Inflammatory macrophage treated with lipopolysaccharide for 4 hours (primary cell): ENCODE data around the gene SLC4A1AP.

Experiments
- DNase-seq: peaks from one replicate; pipeline ENCODE4 v3.0.0-alpha.2; 2020

SLC4A1AP gene

GRCh38 chr2:27721884-27722485 is 58.3 kb downstream of the SLC4A1AP start:
- DNase-seq, result no peak

- DNase-seq, result peak; percentile 68
Measured at GRCh38 chr2:27723372-27724144, 59.9 kb downstream of the SLC4A1AP start.

- no peak for DNase-seq
Measured at GRCh38 chr2:27724191-27724590, 60.5 kb downstream of the SLC4A1AP start.

GRCh38 chr2:27724905-27725701 is 61.4 kb downstream of the SLC4A1AP start:
- DNase-seq, result no peak

- DNase-seq, result peak; percentile 90
Measured at GRCh38 chr2:27727257-27727656, 63.6 kb downstream of the SLC4A1AP start.

GRCh38 chr2:27728081-27728858 is 64.6 kb downstream of the SLC4A1AP start:
- no peak for DNase-seq

- DNase-seq, result no peak
Measured at GRCh38 chr2:27729198-27729597, 65.5 kb downstream of the SLC4A1AP start.

- DNase-seq, result no peak
Measured at GRCh38 chr2:27729614-27730013, 65.9 kb downstream of the SLC4A1AP start.

- no peak for DNase-seq
Measured at GRCh38 chr2:27730261-27730662, 66.6 kb downstream of the SLC4A1AP start.

GRCh38 chr2:27730980-27731691 is 67.4 kb downstream of the SLC4A1AP start:
- no peak for DNase-seq

- no peak for DNase-seq
Measured at GRCh38 chr2:27734305-27734704, 70.6 kb downstream of the SLC4A1AP start.

GRCh38 chr2:27735263-27735904 is 71.7 kb downstream of the SLC4A1AP start:
- DNase-seq, result peak; percentile 49

- DNase-seq, result no peak
Measured at GRCh38 chr2:27736031-27736889, 72.6 kb downstream of the SLC4A1AP start.

GRCh38 chr2:27736890-27737204 is 73.2 kb downstream of the SLC4A1AP start:
- no peak for DNase-seq

GRCh38 chr2:27737676-27738348 is 74.1 kb downstream of the SLC4A1AP start:
- peak; percentile 72 for DNase-seq

GRCh38 chr2:27738349-27739057 is 74.8 kb downstream of the SLC4A1AP start:
- no peak for DNase-seq

GRCh38 chr2:27739058-27739373 is 75.3 kb downstream of the SLC4A1AP start:
- no peak for DNase-seq

- DNase-seq, result no peak
Measured at GRCh38 chr2:27741673-27742072, 78.0 kb downstream of the SLC4A1AP start.

- no peak for DNase-seq
Measured at GRCh38 chr2:27742571-27742970, 78.9 kb downstream of the SLC4A1AP start.
